ENCODE results near the gene RAPGEFL1. TPM values are rescaled to one million over a fixed set of nuclear protein-coding genes. Genes with fewer than 3 reads are reported as not detected.
"Not testable (repeated sequence)": the region's sequence is repeated elsewhere in the genome, so short reads cannot be mapped to it uniquely, and the experiment has no call there.

RAPGEFL1 gene
- total RNA-seq, 1 experiment from 2014 or later, result 0.51 TPM

DNA sequence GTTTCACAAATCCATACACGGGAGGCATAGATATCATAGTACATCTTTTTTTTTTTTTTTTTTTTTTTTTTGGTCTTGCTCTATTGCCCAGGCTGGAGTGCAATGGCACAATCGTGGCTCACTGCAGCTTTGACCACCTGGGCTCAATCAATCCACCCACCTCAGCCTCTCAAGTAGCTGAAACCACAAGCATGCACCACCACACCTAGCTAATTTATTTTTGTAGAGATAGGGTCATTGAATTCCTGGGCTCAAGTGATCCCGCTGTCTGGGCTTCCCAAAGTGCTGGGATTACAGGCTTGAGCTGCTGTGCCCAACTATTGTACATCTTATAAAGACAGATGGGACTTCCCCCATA lies 3.5 kb upstream of the RAPGEFL1 start:
- no peak for DNase-seq (ENCODE audit: low read depth)

DNA sequence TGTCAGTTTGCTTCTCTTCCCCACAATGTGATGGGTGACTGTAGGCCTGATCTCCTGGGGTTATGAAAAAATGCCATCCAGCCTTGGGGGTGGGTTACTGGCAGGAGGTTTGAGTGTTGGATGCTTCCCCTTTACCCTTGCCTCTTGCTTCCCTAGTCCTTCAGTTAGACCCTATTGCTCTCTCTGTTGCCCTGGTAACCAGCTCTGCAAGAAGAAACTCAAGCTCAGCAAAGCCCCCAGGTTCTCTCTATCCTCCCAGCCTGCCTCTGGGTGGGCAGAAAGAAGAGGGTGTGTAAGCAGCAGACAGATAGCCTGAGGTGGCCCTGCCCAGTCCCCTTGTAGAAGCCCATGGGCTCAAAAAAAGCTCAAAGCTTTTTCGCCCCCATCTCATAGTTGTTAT lies 2.8 kb upstream of the RAPGEFL1 start:
- no peak for DNase-seq (ENCODE audit: low read depth)

DNA sequence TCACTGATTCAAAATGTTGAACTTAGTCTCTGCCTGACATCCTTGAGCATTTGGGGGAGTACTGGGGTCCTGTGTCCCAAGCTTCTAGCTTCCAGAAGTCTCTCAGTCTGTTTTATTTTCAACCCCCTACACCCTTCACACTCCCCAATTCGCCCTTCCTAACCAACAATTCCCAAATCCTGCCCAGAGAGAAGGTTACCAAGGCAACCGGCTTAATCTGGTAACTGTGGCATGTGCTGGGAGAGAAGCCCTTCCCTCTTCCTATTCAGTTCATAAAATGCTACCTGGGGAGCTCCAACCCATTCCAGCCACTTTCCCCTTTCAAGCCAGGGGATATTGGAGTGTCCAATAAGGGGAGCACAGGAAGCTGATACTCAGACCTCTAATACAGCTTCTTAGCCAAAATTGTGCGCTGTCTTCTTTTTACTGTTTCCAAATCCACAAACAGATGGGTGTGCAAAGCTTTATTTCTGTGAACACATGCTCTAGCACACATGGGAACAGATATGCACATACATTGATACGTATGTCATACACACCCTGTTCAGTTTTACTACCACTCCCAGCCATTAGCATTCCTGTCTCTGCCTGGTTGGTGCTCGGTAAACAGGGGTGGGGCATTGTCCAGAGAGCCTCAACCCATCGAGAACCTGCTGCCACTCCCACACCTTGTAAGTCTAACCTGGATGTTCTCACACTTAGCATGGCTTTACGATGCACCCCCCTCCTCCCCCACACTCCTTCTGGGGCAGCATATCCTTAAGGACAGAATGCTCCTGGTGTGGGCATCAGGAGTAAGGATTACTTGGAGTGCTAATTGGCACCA lies 1.1 kb upstream of the RAPGEFL1 start:
- DNase-seq (ENCODE audit: low read depth), result no peak

DNA sequence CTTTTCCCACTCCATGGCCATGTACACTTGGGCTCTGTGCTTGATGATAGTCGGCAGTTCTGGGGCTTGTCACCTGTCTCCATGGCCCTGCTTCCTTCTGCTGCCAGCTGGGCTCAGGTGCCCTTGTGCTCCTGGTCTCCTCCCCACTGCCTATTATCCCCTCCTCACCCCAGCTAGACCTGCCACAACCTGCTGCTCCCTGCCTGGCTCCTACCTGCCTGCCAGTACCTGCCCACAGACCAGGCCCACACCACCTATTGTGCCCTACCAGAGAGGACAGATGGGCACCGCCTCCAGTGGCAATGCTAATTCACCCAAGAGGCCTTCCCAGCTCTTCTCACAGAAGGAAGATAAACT lies 538 bp upstream of the RAPGEFL1 start:
- no peak for DNase-seq (ENCODE audit: low read depth)

DNA sequence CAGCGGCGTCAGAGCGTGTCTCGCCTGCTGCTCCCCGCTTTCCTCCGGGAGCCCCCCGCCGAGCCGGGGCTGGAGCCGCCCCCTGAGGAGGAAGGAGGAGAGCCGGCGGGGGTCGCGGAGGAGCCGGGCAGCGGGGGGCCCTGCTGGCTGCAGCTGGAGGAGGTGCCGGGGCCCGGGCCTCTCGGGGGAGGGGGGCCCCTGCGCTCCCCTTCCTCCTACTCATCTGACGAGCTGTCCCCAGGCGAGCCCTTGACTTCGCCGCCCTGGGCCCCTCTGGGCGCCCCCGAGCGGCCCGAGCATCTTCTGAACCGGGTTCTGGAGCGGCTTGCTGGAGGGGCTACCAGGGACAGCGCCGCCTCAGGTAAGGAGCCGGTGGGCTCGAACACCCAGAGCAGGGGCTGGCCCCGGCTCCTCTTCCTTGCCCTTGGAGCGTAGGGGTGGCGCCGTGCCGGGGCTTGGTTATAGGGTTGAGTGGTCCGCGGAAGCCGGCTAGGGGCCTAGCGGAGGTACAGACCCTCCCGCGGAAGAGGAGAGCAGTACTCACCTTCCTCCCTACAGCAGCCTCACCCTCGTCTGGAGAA lies 841 bp downstream of the RAPGEFL1 start:
- DNase-seq (ENCODE audit: low read depth), result no peak

DNA sequence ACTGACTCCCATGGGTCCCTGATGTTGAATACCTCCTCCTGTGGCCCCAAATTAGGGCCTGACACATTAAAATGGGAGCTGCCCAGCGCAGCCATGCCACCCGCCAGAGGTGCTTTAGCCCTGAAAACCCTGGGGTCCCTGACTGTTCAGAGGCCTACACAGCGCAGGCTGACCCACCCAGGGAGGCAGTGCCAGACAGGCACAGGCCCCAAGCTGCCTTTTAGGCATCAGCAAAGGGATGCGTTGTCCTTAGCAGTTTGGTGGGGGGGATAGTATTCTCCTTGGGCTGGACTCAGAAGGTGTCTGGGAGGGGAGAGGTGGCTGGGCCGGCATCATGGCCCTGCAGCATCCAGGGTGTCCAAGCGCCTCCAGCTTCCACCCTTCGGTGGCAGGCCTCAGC lies 1.4 kb downstream of the RAPGEFL1 start:
- no peak for DNase-seq (ENCODE audit: low read depth)

DNA sequence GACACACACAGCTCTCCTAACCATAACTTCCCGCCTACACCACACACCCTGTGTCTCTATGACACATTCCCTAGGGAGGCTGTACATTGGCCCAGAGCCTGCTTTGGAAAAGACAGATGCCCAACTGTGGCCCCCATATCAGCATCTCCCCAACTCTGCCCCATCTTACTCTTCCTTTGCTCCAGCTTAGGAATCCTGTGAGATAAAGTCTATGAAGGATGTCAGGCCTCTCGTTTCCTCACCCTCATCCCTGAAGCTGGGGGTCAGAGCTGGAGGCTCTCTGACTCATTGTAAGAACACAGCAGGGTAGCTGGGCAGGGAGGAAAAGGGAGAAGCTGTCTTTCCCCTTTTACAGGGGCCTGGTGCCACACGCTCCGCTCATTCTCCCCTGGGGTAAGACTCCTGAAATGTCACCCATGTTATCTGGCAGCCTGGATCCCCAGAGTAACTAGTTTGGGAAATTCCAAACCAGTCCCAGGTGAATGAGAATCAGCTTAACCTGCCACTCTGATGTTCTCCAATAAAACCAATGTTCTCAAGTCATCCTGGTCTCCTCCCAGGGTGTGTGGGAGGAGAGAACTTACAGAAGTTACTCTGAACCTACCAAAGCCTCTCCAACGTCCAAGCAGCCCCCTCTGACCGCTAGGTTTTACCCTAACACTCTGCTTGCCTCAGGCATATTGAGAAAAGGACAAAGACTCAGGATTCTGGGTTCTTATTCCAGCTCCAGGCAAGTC lies 2.8 kb downstream of the RAPGEFL1 start:
- peak; percentile 80 for DNase-seq (ENCODE audit: low read depth)

DNA sequence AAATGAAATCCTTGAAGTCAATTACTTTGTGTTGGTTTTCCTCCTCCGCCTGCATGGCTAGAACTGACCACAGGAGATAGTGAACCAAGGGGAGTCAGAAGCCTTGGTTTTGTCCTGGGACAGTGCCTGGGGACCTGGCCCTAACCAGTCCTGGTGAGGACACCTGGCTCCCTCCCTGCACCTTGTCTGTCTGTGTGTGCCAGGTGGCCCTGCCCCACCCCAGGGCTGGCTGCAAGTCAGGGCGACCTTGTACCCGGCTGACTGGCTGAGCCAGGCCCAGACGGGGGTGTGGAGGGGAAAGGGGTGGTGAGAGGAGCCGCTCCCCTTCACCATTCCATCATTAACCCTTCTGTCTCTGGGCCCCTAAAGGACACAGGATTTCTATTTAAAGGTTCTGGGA lies 3.4 kb downstream of the RAPGEFL1 start:
- no peak for DNase-seq (ENCODE audit: low read depth)

DNA sequence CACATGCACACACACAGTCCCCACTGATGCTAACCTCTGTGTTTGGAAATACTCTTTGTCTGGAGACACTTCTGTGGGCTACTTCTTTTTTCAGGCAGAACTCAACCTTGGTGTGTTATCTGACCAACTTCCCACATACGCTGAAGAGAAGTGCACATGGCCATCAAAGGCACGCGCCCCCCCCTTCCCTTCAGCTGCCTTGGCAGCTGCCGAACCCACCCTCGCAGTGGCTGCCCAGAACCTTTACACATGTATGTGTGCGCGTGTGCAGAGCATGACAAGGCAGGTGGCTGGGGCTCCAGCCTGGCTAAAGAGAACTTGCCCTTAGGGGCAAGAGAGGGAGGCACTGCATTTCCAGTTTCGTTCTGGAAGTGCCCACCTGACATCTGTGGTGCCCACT lies 3.9 kb downstream of the RAPGEFL1 start:
- DNase-seq (ENCODE audit: low read depth), result no peak

DNA sequence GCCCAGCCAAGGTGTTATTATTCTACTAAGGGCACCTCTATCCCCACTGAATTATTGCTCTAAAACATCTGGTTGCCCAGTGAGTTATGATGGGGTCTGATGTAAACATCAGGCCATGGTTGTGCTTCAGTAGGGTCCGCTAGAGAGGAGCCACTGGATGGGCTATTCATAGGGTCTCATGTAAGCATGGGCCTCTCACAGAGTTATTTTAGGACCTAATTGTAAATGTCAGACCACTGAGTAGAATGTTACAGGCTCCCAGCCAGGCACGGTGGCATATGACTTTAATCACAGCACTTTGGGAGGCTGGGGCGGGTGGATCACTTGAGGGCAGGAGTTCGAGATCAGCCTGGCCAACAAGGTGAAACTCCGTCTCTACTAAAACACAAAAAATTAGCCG lies 5.3 kb downstream of the RAPGEFL1 start:
- no peak for DNase-seq (ENCODE audit: low read depth)

DNA sequence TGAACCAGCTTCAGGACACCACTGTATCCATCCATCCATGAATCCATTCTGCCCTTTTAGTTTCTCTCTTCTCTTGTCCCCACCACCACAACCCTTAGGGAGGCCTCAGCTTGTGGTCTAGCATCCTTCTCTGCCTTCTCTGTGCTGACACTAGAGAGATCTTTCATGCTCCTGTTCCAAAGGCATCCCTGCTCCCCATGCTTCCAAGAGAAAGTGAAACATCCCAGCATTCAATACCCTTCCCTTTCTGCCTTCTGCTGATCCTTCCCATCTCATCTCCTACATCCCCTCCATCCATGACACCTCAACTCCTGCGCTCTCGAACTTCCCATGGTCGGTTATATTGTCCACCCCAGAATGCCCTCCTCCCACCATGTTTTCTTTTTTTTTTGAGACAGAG lies 10.0 kb downstream of the RAPGEFL1 start:
- no peak for DNase-seq (ENCODE audit: low read depth)

DNA sequence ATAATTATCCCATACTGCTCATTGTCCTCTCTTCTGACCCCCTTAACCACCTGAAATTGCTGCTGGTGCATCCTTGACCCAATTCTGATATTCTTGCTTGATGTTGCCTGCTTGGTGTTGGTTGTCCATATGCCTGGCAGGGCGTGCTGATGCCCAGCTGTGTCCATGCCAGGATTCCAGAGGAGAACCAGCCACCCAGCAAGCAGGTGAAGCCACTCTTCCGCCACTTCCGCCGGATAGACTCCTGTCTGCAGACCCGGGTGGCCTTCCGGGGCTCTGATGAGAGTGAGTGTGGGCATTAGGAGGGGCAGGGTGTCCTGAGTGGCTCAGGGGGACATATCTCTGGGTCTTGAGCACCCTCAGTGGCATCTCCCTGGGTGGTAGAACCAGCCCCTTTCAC lies 11.4 kb downstream of the RAPGEFL1 start:
- no peak for DNase-seq (ENCODE audit: low read depth)

DNA sequence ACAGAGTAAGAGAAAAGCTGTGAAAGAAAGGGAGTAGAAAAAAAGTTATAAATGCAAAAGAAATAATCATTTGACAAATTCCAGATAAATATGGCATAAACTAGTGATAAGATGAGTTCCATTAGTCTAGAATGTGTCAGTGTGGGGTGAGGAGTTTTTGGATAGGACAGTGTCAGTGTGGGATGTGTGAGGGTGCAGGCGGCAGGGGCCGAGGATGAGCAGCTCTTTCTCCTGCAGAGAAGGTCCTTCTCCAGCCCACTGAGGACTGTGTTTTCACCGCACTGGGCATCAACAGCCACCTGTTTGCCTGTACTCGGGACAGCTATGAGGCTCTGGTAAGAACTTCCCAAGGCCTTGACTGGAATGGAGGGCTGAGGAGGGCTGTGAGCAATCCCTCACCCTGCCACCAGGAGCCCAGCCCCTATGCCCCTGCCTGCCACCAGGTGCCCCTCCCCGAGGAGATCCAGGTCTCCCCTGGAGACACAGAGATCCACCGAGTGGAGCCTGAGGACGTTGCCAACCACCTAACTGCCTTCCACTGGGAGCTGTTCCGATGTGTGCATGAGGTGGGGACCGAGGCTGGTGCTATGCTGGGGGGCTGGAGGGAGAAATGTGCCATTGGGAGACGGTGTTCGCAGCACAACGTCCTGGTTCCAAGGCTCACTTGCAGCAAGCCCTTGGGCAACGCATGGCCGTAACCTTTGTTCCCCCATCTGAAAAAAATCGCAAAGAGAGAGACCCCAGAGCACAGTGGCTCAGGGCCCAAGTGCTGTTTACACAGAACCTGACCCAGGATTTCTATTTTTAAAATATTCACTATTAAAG lies 13.1 kb downstream of the RAPGEFL1 start:
- peak; percentile 35 for DNase-seq (ENCODE audit: low read depth)

DNA sequence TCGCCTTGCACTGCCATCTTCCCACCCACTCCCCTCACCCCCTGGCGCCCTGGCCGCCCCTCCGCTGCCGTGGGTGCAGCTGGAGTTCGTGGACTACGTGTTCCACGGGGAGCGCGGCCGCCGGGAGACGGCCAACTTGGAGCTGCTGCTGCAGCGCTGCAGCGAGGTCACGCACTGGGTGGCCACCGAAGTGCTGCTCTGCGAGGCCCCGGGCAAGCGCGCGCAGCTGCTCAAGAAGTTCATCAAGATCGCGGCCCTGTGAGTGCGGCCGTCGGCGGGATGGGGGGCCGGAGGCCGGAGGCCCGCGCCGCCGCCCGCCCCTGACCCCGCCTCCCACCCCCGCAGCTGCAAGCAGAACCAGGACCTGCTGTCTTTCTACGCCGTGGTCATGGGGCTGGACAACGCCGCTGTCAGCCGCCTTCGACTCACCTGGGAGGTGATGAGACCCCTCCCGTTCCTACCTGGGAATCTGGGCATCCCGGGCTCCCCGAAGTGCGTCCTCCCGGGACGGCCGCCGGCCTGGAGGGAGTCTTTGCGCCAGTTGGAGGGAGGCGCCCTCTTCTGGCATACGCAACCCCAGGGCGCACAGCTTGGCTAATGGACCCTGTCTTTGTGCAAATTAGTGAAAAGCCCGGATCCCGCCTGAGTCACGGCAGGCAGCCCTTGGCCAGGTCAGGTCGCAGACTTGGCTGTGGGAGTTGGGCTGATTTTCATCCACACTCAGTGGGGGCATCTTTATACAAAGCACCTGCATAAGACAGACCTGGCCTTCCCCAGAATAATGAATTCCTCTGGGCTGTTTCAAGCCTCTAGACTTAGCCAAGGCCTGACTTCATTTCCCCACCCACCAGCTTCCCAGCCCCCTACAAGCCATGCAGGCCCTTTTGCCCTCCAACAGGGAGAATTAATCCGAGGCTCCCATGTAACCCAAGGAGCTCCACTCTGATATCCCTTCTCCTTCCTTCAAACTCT lies 14.3 kb downstream of the RAPGEFL1 start:
- DNase-seq (ENCODE audit: low read depth), result peak; percentile 84

DNA sequence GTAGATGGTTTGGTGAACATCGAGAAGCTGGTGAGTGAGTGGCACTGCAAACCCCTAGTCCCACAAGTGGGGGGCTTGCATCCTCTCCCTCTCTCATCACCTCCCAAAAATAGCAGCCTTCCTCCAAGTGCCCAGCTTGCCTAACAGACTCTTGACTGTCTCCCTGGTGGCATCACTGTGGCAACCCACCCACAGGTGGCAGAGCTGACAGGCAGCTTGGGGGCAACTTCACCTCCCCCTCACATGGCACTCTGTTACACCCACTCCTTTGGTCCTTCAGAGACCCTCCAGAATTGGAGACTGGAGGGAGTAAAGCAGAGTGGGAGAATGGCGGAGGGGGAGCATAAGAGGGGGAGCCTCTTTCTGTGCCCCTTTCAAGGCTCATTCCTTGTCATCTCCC lies 15.7 kb downstream of the RAPGEFL1 start:
- no peak for DNase-seq (ENCODE audit: low read depth)

DNA sequence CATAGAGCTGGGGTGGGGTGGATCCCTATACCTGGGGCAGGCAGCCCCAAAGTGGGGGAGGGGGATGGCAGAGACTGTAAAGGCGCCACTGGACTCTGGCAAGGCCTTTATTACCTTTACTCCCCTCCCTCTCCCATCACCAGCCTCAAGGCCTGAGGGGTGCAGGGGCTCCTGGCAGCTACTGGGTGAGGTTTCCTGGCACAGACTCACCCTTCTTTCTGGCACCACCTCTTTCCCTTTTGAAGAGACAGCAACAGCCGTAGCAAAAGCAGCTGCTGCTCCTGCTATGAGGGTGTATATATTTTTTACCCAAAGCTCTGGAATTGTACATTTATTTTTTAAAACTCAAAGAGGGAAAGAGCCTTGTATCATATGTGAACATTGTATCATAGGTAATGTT lies 17.6 kb downstream of the RAPGEFL1 start:
- DNase-seq (ENCODE audit: low read depth), result no peak

DNA sequence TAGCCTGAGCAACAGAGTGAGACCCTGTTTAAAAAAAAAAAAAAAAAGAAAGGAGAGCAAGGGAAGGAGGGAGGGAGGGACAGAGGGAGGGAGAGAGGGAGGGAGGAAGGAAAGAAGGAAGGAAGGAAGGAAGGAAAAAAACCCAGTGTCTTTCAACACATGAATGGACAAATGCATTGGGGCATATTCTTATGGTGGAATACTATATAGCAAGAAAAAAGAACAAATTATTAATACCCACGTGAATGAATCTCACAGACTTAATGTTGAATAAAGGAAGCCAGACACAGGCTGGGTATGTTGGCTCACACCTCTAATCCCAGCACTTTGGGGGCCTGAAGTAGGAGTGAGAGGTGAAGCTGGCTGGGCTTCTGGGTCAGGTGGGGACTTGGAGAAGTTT lies 20.3 kb downstream of the RAPGEFL1 start:
- no peak for DNase-seq (ENCODE audit: low read depth)

DNA sequence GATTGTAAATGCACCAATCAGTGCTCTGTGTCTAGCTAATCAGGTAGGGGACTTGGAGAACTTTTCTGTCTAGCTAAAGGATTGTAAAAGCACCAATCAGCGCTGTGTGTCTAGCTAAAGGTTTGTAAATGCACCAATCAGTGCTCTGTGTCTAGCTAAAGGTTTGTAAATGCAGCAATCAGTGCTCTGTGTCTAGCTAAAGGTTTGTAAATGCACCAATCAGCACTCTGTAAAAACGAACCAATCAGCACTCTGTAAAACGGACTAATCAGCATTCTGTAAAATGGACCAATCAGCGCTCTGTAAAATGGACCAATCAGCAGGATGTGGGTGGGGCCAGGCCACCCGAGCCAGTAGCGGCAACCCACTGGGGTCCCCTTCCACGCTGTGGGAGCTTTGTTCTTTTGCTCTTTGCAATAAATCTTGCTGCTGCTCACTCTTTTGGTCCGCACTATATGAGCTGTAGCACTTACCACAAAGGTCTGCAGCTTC lies 20.7 kb downstream of the RAPGEFL1 start:
- not testable (repeated sequence) for DNase-seq (ENCODE audit: low read depth)

DNA sequence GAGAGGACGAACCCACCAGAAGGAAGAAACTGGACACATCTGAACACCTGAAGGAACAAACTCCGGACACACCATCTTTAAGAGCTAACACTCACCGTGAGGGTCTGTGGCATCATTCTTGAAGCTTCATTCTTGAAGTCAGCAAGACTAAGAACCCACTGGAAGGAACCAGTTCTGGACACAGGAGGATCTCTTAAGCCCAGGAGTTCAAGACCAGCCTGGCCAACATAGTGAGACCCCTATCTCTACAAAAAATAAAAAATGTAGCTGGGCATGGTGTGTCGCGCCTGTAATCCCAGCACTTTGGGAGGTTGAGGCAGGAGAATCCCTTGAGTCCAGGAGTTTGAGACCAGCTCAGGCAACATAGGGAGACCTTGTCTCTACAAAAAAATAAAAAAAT lies 21.3 kb downstream of the RAPGEFL1 start:
- DNase-seq (ENCODE audit: low read depth), result no peak

DNA sequence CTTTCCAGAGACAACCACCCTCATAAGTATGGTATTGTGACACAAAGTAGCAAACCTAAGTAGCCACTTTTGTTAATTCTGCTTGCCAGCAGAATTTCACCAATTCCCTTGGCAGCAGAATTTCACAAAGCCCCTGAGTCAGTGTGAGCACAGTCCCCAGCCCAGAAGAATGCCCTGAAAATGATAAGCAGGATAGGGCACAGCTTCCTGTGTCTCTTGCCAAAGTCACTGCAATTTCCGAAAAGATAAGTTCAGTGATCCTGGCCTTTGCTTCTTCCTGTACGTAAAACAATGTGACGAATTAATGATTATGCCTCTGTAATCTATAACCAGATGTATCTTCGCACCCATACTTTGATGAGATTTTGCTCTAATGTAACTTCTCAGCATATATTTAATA lies 25.9 kb downstream of the RAPGEFL1 start:
- no peak for DNase-seq (ENCODE audit: low read depth)

DNA sequence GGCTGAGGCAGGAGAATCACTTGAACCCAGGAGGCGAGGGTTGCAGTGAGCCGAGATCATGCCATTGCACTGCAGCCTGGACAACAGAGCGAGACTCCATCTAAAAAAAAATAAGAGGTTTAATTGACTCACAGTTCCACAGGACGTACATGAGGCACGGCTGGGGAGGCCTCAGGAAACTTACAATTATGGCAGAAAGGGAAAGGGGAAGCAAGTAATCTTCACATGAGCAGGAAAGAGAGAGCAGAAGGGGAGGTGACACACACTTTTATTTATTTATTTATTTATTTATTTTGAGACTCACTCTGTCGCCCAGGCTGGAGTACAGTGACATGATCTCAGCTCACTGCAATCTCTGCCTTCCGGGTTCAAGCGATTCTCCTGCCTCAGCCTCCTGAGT lies 28.9 kb downstream of the RAPGEFL1 start:
- DNase-seq (ENCODE audit: low read depth), result not testable (repeated sequence)

Data from Daoy (cell line).